Measurements from ENCODE around the gene COQ8B.

DNA sequence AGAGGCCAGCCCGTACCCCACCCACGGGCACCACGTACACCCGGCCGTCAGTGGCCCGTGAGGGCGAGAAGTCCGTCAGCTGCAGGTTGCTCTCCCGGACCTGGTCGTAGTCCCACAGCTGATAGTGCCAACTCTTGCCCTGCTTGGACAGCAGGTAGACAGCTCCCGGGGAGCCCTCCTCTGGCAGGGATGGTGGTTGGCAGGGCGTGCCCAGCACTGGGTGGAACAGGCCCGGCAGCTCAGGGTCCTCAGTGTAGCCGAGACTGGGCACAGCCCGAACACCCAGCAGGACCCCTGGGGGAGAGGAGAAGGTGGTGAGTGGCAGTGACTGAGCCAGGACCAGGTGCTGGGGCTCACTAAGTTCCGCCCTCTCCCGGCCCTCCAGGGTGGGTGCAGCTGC lies 25.8 kb upstream of the COQ8B start:
- TF ChIP-seq GATA2 (IDR thresholded peaks at IDR 0.05; ENCODE audit: low read depth, low read length) (no peak), GATA3 (IDR thresholded peaks at IDR 0.05; ENCODE audit: low read depth, low read length) (no peak)

All from SH-SY5Y (cell line).